ENCODE data around the gene ADI1. TPM values are rescaled to one million over a fixed set of nuclear protein-coding genes. Genes with fewer than 3 reads are reported as not detected.

ADI1 gene
- total RNA-seq, 1 donor from 2014 or later = 21.6 TPM

- Mint-ChIP-seq H3K4me1 (ENCODE audit: unreplicated experiment) (peaks cover 4% of the 10 kb centered on the region), H3K9me3 (ENCODE audit: unreplicated experiment) (no peaks in the 10 kb centered on the region), H3K27ac (ENCODE audit: unreplicated experiment) (no peak overlapping the region), H3K4me3 (ENCODE audit: unreplicated experiment) (no peak overlapping the region), H3K27me3 (ENCODE audit: unreplicated experiment) (peaks cover 6% of the 10 kb centered on the region), H3K36me3 (ENCODE audit: low read depth, unreplicated experiment) (peaks cover 24% of the 10 kb centered on the region)
- TF ChIP-seq CTCF (IDR thresholded peaks at IDR 0.05; ENCODE audit: unreplicated experiment) = no peak
- DNase-seq (ENCODE audit: low spot score) = no peak
Measured at GRCh38 chr2:3481011-3481400, 38.3 kb downstream of the ADI1 start.

GRCh38 chr2:3480352-3481010 is 38.9 kb downstream of the ADI1 start:
- no peak for TF ChIP-seq CTCF (IDR thresholded peaks at IDR 0.05; ENCODE audit: unreplicated experiment)
- H3K27ac Mint-ChIP-seq (ENCODE audit: unreplicated experiment) = no peak overlapping the region
- H3K9me3 Mint-ChIP-seq (ENCODE audit: unreplicated experiment) = no peaks in the 10 kb centered on the region
- H3K4me3 Mint-ChIP-seq (ENCODE audit: unreplicated experiment) = peak overlapping the region; percentile 8
- peaks cover 4% of the 10 kb centered on the region for H3K4me1 Mint-ChIP-seq (ENCODE audit: unreplicated experiment)
- H3K27me3 Mint-ChIP-seq (ENCODE audit: unreplicated experiment) = peaks cover 6% of the 10 kb centered on the region
- H3K36me3 Mint-ChIP-seq (ENCODE audit: low read depth, unreplicated experiment) = peaks cover 20% of the 10 kb centered on the region
- no peak for DNase-seq (ENCODE audit: low spot score)

GRCh38 chr2:3479430-3480320 is 39.7 kb downstream of the ADI1 start:
- H3K36me3 Mint-ChIP-seq (ENCODE audit: low read depth, unreplicated experiment) = peaks cover 19% of the 10 kb centered on the region
- H3K4me1 Mint-ChIP-seq (ENCODE audit: unreplicated experiment) = peaks cover 4% of the 10 kb centered on the region
- no peaks in the 10 kb centered on the region for H3K9me3 Mint-ChIP-seq (ENCODE audit: unreplicated experiment)
- H3K27me3 Mint-ChIP-seq (ENCODE audit: unreplicated experiment) = peaks cover 4% of the 10 kb centered on the region
- no peak for TF ChIP-seq CTCF (IDR thresholded peaks at IDR 0.05; ENCODE audit: unreplicated experiment)
- DNase-seq (ENCODE audit: low spot score) = no peak
- H3K4me3 Mint-ChIP-seq (ENCODE audit: unreplicated experiment) = no peak overlapping the region
- no peak overlapping the region for H3K27ac Mint-ChIP-seq (ENCODE audit: unreplicated experiment)

GRCh38 chr2:3478846-3479385 is 40.4 kb downstream of the ADI1 start:
- H3K4me3 Mint-ChIP-seq (ENCODE audit: unreplicated experiment) = no peak overlapping the region
- H3K27me3 Mint-ChIP-seq (ENCODE audit: unreplicated experiment) = peaks cover 4% of the 10 kb centered on the region
- no peak overlapping the region for H3K27ac Mint-ChIP-seq (ENCODE audit: unreplicated experiment)
- no peak for TF ChIP-seq CTCF (IDR thresholded peaks at IDR 0.05; ENCODE audit: unreplicated experiment)
- peaks cover 19% of the 10 kb centered on the region for H3K36me3 Mint-ChIP-seq (ENCODE audit: low read depth, unreplicated experiment)
- no peak for DNase-seq (ENCODE audit: low spot score)
- peaks cover 4% of the 10 kb centered on the region for H3K4me1 Mint-ChIP-seq (ENCODE audit: unreplicated experiment)
- no peaks in the 10 kb centered on the region for H3K9me3 Mint-ChIP-seq (ENCODE audit: unreplicated experiment)

GRCh38 chr2:3476985-3477327 is 42.4 kb downstream of the ADI1 start:
- Mint-ChIP-seq H3K27ac (ENCODE audit: unreplicated experiment) (no peak overlapping the region), H3K27me3 (ENCODE audit: unreplicated experiment) (peaks cover 4% of the 10 kb centered on the region), H3K36me3 (ENCODE audit: low read depth, unreplicated experiment) (peaks cover 24% of the 10 kb centered on the region), H3K9me3 (ENCODE audit: unreplicated experiment) (no peaks in the 10 kb centered on the region), H3K4me3 (ENCODE audit: unreplicated experiment) (no peak overlapping the region), H3K4me1 (ENCODE audit: unreplicated experiment) (peaks cover 7% of the 10 kb centered on the region)
- no peak for DNase-seq (ENCODE audit: low spot score)
- no peak for TF ChIP-seq CTCF (IDR thresholded peaks at IDR 0.05; ENCODE audit: unreplicated experiment)

All from endothelial cell (in vitro differentiated cells).